Loucy (cell line): ENCODE data around the gene RFNG.
A peak's percentile ranks its signal among the peaks of the same experiment; 100 is the strongest.

Source experiments
- H2AFZ ChIP-seq: fragments of 200-600 bp; sonication (generic); 2 replicates; pipeline ENCODE4 v1.6.0; 2016; ENCODE audit warnings: antibody characterized with exemption, mild to moderate bottlenecking, low read length, moderate library complexity
- H3F3A ChIP-seq: fragments of 200-600 bp; 2 replicates; pipeline ENCODE4 v1.6.0; 2016; ENCODE audit warnings: antibody characterized with exemption, low read depth, mild to moderate bottlenecking
- H3K27me3 ChIP-seq: fragments of 200-600 bp; sonication (generic); 2 replicates; pipeline ENCODE4 v1.6.1; 2014; ENCODE audit warnings: low read length, mild to moderate bottlenecking; ENCODE audit not compliant: insufficient read depth, poor library complexity, severe bottlenecking
- H3K36me3 ChIP-seq: fragments of 200-600 bp; sonication (generic); 2 replicates; pipeline ENCODE4 v1.6.1; 2016; ENCODE audit warnings: low read length; ENCODE audit not compliant: insufficient read depth
- H3K4me1 ChIP-seq: fragments of 200-600 bp; sonication (generic); 2 replicates; pipeline ENCODE4 v1.5.1; 2014; ENCODE audit warnings: low read length, mild to moderate bottlenecking; ENCODE audit not compliant: insufficient read depth, poor library complexity, severe bottlenecking
- H3K4me2 ChIP-seq: fragments of 200-600 bp; sonication (generic); 2 replicates; pipeline ENCODE4 v1.6.0; 2014; ENCODE audit warnings: antibody characterized with exemption, low read length, low read depth, mild to moderate bottlenecking; ENCODE audit not compliant: poor library complexity, severe bottlenecking
- H3K4me3 ChIP-seq: fragments of 200-600 bp; sonication (generic); 2 replicates; pipeline ENCODE4 v1.5.1; 2014; ENCODE audit warnings: low read length, mild to moderate bottlenecking, mixed read lengths; ENCODE audit not compliant: poor library complexity, severe bottlenecking
- H3K79me2 ChIP-seq: fragments of 200-600 bp; sonication (generic); 2 replicates; pipeline ENCODE4 v1.6.1; 2014; ENCODE audit warnings: low read length; ENCODE audit not compliant: insufficient read depth
- H3K9ac ChIP-seq: fragments of 200-600 bp; sonication (generic); 2 replicates; pipeline ENCODE4 v1.6.0; 2014; ENCODE audit warnings: mild to moderate bottlenecking, low read depth, low read length, moderate library complexity; ENCODE audit not compliant: poor library complexity, severe bottlenecking
- H3K9me2 ChIP-seq: fragments of 200-600 bp; sonication (generic); replicated peaks from 2 replicates; pipeline ENCODE4 v1.6.1; 2016; ENCODE audit warnings: low read depth, low read length, mixed read lengths
- H3K9me3 ChIP-seq: fragments of 200-600 bp; sonication (generic); 2 replicates; pipeline ENCODE4 v1.6.1; 2014; ENCODE audit warnings: mild to moderate bottlenecking, antibody characterized with exemption, low read length, low read depth; ENCODE audit not compliant: insufficient read depth
- H4K20me1 ChIP-seq: fragments of 200-600 bp; sonication (generic); 2 replicates; pipeline ENCODE4 v1.6.0; 2014; ENCODE audit warnings: antibody characterized with exemption, low read length, mild to moderate bottlenecking; ENCODE audit not compliant: insufficient read depth, poor library complexity, severe bottlenecking
- CTCF ChIP-seq: fragments of 200-600 bp; sonication (generic); conservative IDR thresholded peaks from 2 replicates; pipeline ENCODE4 v1.5.1; 2014; ENCODE audit warnings: mild to moderate bottlenecking, antibody characterized with exemption, low read length
- EZH2phosphoT487 ChIP-seq: fragments of 200-600 bp; IDR thresholded peaks from 2 replicates; pipeline ENCODE4 v1.6.1; 2018; ENCODE audit warnings: antibody characterized with exemption, mild to moderate bottlenecking, moderate library complexity, borderline replicate concordance

Gene RFNG

GRCh38 chr17:82072827-82073226 is 21.2 kb upstream of the RFNG start:
- Histone ChIP-seq H3K4me3 (no peak overlapping the region), H3K4me2 (no peak overlapping the region), H3K9ac (no peak overlapping the region), H3K79me2 (no peaks in the 10 kb centered on the region), H2AFZ (no peak overlapping the region), H3K4me1 (no peaks in the 10 kb centered on the region), H3K9me2 (no peaks in the 10 kb centered on the region), H3K27me3 (no peaks in the 10 kb centered on the region), H3K9me3 (no peaks in the 10 kb centered on the region), H3K36me3 (no peaks in the 10 kb centered on the region; the same call in 1 of the 2 replicates), H4K20me1 (no peaks in the 10 kb centered on the region), H3F3A (no peaks in the 10 kb centered on the region)
- TF ChIP-seq CTCF (no peak), EZH2phosphoT487 (no peak)

GRCh38 chr17:82070611-82071010 is 19.0 kb upstream of the RFNG start:
- Histone ChIP-seq H3K4me1 (peaks cover 5% of the 10 kb centered on the region), H3K79me2 (no peaks in the 10 kb centered on the region), H3K9ac (no peak overlapping the region), H3K9me3 (no peaks in the 10 kb centered on the region), H3K27me3 (no peaks in the 10 kb centered on the region), H3K4me2 (no peak overlapping the region), H3K36me3 (no peaks in the 10 kb centered on the region), H4K20me1 (no peaks in the 10 kb centered on the region), H3K9me2 (no peaks in the 10 kb centered on the region), H3K4me3 (no peak overlapping the region), H3F3A (no peaks in the 10 kb centered on the region), H2AFZ (no peak overlapping the region)
- no peak for TF ChIP-seq EZH2phosphoT487
- TF ChIP-seq CTCF, result no peak

- Histone ChIP-seq H3K79me2 (peaks cover 21% of the 10 kb centered on the region), H4K20me1 (peaks cover 4% of the 10 kb centered on the region), H3F3A (no peaks in the 10 kb centered on the region), H3K4me1 (peaks cover 14% of the 10 kb centered on the region), H3K9me3 (no peaks in the 10 kb centered on the region), H3K4me3 (peak within 1 kb of the TSS; percentile 98), H3K9ac (peak within 1 kb of the TSS; percentile 93), H2AFZ (peak within 1 kb of the TSS; percentile 99), H3K9me2 (no peaks in the 10 kb centered on the region), H3K27me3 (no peaks in the 10 kb centered on the region), H3K36me3 (no peaks in the 10 kb centered on the region; the same call in 1 of the 2 replicates), H3K4me2 (peak within 1 kb of the TSS; percentile 95)
- TF ChIP-seq CTCF, result no peak
- no peak for TF ChIP-seq EZH2phosphoT487
Measured at GRCh38 chr17:82065638-82066303, 14.2 kb upstream of the RFNG start, which contains the start of gene DUS1L. DUS1L (minus strand) TSS chr17:82065804; CDS start chr17:82065059, 745 bp downstream.
